Measurements from ENCODE around the gene IL1B.

Gene IL1B

GRCh38 chr2:112829101-112829960, 7.2 kb downstream of the IL1B start:
- DNase-seq = no peak

GRCh38 chr2:112828251-112828691, 8.3 kb downstream of the IL1B start:
- ATAC-seq = no peak
- no peak for DNase-seq

More at GRCh38 chr2:112829101-112829960, 7.2 kb downstream of the IL1B start:
- no peak for ATAC-seq

- no peak for ATAC-seq
- DNase-seq = no peak
Observed at GRCh38 chr2:112827604-112828185, 8.9 kb downstream of the IL1B start.

- DNase-seq (no peak), ATAC-seq (no peak)
Observed at GRCh38 chr2:112827009-112827408, 9.6 kb downstream of the IL1B start.

DNA sequence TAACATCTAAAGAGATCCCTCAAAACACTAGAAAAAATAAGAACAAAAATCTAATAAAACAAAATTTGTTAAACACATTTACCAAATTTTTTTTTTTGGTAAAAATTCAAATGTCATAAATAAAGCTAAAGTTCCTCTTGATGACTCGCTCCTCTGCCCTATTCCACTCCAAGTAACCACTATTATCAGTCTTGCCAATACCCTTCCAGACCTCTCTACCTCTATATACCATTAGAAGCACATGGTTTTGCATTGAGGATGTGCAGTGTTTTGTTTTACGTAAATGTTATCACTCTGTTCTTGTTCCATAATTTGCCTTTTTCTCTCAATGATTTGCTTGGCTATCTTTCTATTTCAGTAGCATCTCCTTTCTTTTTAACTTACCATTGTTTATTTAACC, 10.9 kb downstream of the IL1B start:
- DNase-seq (no peak), ATAC-seq (no peak)

DNA sequence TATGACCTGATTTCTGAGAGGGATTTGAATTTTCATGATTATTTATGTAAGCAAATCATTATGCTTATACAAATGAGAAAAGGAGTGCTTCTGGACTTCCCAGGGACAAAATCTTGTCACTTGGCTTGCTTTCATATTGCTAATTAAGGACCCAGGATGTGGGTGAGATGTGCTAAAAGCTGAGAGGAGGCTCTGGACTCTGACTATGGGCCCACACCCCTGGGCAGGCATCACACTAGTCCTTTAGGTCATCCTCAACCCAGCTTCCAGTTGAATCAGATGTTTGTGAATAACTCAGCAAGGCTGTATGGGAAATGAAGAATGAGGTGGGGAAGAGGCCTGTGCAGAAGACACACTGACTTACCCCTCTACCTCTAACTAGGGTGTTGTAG, 11.9 kb downstream of the IL1B start:
- no peak for ATAC-seq

GRCh38 chr2:112821682-112822081, 14.9 kb downstream of the IL1B start:
- peak; percentile 23 for DNase-seq
- peak; percentile 51 for ATAC-seq

More for the DNA sequence above, 11.9 kb downstream of the IL1B start:
- DNase-seq = no peak

DNA sequence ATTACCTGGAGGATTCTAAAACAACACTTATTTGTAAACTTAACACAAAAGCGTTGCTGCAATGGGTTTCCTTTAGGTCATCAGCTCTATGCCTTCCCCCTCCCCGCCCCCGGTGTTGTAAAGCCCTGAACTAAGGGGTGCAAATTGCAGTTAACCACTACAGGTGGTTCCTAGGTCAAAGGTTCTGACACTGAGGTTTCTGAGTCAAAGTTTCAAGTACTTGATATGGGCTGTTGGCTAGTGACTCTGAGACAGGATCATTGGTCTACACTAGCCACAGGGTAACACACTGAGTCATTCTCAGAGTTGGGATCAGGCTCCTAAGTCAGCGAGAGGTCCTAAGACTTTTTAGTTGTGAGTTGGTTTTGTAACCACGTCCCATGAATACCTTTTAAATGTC, 15.4 kb downstream of the IL1B start:
- ATAC-seq = peak; percentile 99
- DNase-seq = peak; percentile 75

DNA sequence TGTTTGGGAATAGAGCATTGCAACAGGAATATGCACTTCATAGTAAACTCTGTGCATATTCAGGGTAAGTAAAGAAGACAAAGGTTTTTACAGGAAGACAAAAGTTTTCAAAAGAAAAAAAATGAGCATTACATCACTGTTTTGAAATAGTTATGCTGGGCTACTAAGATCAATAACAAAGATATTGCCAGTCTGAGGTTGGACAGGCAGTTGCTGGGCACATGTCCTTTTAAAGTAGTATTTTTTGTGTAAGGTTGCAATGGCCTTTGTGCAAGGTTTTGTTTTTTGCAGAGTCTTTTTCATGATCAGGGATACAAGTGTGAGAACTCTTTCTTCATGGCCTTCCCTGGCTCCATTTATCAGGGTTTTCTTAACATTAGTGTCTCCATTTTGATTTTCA, 16.2 kb downstream of the IL1B start:
- DNase-seq (no peak), ATAC-seq (no peak)

DNA sequence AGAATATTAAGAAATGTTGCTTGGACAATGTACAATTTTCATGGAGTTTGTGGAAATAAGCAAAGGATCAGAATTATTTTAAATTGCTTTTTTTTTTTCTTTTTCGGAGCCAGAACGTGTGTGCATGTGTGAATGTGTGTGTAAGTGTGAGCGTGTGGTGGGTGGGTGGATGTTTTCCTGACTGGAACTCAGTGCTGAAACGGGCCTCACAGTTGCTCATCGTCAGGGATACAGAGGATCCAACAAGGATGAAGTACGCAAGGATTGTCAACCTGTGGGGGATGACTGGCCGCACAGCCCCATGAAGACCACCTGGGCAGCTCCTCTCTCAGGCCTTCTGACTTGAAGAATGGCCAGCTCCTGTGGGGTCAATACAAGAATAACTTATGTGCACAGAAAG, 17.5 kb downstream of the IL1B start:
- no peak for ATAC-seq
- DNase-seq = no peak

- no peak for ATAC-seq
- DNase-seq = no peak
Observed at GRCh38 chr2:112818094-112818902, 18.3 kb downstream of the IL1B start.

- DNase-seq = no peak
Observed at GRCh38 chr2:112817082-112817689, 19.4 kb downstream of the IL1B start.

DNA sequence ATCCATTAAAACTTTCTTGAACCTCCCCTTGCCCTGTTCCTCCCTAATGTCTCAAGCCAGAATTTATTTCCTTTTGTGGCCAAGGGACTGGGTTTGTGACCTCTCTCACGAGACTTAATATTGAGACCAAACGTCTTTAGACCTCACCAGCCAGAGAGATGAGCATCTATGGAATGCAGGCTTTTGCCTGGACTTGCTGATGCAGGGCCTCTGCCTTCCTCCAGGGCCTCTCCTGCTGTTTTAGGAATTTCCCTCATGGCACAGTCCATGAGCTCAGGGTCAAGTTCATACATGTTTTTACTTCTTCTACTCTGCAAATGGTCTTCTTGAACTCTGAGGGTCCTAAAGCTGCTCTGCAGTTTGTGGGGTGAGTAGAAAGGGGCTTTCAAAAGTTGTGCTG, 22.3 kb downstream of the IL1B start:
- ATAC-seq (no peak), DNase-seq (no peak)

More at GRCh38 chr2:112817082-112817689, 19.4 kb downstream of the IL1B start:
- ATAC-seq = no peak

- no peak for DNase-seq
Observed at GRCh38 chr2:112813280-112813966, 23.2 kb downstream of the IL1B start.

GRCh38 chr2:112812318-112813267, 24.0 kb downstream of the IL1B start:
- ATAC-seq (no peak), DNase-seq (no peak)

More at GRCh38 chr2:112813280-112813966, 23.2 kb downstream of the IL1B start:
- ATAC-seq = no peak

DNA sequence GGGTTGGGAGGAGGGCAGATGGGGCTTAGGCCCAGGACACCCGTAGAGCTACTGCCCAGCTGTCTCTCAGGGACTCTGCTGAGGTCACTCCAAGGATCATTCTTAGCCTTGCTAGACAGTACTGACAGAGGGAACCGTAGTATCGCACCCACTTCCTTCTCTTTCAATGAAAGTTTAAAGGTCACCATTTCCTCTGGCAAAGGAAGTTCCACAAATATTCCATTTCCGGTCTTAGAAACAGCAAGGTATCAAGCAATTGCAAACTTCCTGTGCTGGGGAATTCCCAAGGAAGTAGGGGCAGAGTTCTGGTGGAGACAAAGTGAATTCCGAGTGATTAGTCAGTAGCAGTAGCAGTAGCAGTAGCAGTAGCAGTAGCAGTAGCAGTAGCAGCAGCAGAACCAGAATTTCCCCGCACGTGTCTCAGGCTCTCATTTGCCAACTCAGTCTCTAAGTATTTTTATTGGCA, 24.7 kb downstream of the IL1B start:
- ATAC-seq = peak; percentile 75
- DNase-seq = no peak

DNA sequence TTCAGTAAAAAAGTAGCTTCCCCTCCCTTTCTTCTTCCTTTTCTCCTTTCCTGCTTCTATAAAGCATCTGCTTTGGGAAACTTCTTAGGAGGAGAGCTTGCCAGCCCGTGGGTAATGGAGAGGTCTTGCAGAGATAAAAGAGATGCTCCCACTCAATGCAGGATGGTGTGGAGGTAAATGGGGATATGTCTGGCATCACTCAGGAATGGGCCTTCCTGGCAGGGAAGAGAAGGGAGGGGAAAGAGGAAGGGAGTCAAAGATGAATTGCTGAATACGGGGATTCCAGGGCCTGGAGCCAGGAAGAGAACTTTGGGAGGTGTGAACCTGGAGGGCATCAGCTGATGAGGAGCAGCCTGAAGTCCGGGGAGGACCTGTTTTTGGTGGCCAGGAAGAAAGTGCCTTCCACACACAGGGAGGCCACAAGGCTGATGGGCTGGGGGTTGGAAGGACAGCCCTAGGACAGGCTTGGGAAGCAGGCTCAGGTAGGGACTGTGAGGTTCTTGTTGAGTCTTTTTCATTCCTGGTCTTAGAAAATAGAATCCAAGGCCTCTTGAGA, 25.2 kb downstream of the IL1B start:
- DNase-seq (no peak), ATAC-seq (no peak)

- ATAC-seq (no peak), DNase-seq (no peak)
Observed at GRCh38 chr2:112809112-112809511, 27.5 kb downstream of the IL1B start.

DNA sequence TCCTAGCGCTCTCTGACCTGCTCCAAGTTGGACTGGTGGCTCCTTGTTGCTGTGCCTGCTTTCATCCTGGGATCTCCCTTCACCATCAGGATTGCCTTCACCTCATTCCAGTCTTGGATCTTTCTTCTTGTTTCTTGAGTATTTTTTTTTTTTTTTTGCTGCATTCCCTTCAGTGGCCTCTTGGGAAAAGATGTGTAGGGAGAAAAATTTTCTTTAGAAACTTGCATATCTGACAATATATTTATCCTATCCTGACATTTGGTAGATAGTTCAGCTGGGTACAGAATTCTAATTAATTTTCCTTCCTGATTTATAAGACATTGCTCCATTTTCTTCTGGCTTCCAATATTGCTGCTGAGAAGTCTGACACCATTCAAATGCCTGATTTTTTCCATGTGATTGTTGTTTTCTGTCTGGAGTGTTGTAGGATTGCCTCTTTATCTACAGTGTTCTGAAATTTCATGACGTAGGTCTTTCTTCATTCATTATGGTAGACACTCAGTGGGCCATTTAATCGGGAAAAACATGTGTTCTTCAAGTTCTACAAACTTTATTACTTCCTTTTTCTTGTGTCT, 29.3 kb downstream of the IL1B start:
- no peak for DNase-seq

GRCh38 chr2:112805542-112805941, 31.0 kb downstream of the IL1B start:
- ATAC-seq = no peak
- no peak for DNase-seq

More for the DNA sequence above, 29.3 kb downstream of the IL1B start:
- no peak for ATAC-seq

Measured in stimulated activated naive CD8-positive, alpha-beta T cell treated with anti-CD3 and anti-CD28 coated beads, Interleukin-15, Interleukin-2, amounts not matched to agents 100 U/mL and 50 U/mL, for 24 hours (primary cell).